HG03025 (cell line): ENCODE data around the gene UAP1.
"Not testable (repeated sequence)": the region's sequence is repeated elsewhere in the genome, so short reads cannot be mapped to it uniquely, and the experiment has no call there.

Source experiments
- ATAC-seq: cut with Tn5 transposase; IDR thresholded peaks from one replicate; pipeline ENCODE4 v1.9.1; 2021; ENCODE audit warnings: mild to moderate bottlenecking, moderate library complexity; ENCODE audit not compliant: unreplicated experiment, low FRiP score

The UAP1 gene

GRCh38 chr1:162564762-162565218 lies 3.3 kb downstream of the UAP1 start:
- ATAC-seq = no peak

DNA sequence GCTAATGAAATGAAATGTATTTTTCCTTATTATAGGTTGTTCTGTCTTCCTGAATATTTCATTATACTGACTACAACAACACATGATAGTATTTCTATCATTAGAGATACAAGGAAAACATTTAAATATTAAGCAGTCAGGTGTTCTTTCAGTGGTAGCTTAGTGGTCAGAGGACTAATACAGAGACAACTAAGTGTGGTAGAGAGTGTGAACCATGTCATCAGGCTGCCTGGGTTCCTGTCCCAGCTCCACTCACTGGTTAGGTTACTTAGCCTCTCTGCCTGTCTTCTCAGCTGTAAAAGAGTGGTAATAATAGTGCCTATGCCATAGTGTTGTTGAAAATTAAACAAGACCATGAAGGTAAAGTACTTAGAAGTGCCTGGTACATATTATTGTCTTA lies 3.9 kb downstream of the UAP1 start:
- ATAC-seq = no peak

DNA sequence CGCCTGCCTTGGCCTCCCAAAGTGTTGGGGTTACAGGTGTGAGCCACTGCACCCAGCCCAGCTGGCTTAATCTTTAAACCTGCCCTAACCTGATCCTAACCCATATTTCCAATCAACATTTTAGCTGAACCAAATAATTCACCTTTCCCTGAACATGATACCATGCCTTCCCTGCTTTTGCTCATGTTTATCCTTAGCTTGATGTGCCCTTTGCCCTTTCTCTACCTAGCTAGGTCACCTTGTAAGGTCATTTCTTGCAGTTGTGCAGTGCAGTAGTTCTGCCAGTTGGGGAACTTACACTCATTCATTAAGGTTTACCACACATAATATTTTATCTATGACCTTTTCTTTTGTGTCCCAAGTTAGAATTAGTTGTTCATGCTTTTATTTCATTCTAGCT lies 5.3 kb downstream of the UAP1 start:
- no peak for ATAC-seq

DNA sequence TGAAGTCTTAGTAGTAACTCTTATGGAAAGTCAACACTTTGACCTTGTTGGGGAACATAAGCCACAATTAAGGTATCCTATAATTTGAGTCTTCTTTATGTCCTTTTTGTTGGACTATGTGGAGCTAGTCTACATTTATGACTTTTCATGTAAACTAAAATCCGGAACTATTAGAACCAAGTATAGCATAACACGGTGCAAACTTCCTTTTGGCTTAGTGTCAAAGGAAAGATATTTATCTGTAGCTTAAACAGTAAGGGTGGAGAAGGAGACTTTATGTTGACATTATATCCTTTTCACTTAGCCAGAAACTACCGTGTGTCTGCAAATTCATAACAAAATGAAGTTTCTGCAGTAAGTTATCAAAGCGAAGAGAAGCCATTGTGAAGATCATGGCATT lies 7.3 kb downstream of the UAP1 start:
- ATAC-seq = no peak

GRCh38 chr1:162570718-162571117 lies 9.2 kb downstream of the UAP1 start:
- no peak for ATAC-seq

GRCh38 chr1:162571121-162571520 lies 9.6 kb downstream of the UAP1 start:
- ATAC-seq = not testable (repeated sequence)

GRCh38 chr1:162571696-162572095 lies 10.2 kb downstream of the UAP1 start:
- no peak for ATAC-seq

- no peak for ATAC-seq
These were observed 11.6 kb downstream of the UAP1 start for GRCh38 chr1:162573136-162573535.

DNA sequence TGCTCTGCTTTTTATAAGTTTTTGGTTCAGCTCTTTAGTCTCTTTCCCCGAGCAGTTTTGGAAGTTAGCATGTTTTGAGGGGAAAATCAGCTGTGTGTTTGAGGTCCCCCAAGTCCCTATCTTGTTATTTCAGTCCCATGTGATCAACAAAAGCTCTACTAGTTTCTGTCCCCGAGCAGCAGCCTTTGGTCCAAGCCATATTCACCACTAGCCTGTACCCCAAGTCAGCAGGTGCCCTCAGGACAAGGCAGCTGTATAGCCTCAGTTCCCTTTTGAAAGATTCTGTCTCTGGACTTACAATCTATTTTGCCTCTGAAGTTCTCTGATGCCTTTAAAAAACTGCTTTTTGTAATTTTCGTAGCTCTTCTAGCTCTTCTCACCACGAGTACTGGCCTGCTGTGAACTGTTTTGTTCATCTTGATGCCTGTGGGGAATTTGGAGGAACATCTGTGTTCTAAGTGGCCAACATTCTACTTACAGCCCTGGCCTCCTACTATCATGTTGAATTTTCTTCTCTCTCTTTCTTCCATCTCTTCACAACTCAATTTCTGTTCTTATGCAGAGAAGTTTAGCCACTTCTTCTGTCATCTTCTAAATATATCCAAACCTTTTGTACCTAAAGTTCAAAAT lies 16.7 kb downstream of the UAP1 start:
- no peak for ATAC-seq

GRCh38 chr1:162578936-162579335 lies 17.4 kb downstream of the UAP1 start:
- ATAC-seq = no peak

- no peak for ATAC-seq
These were observed 18.8 kb downstream of the UAP1 start for GRCh38 chr1:162580308-162580707.

DNA sequence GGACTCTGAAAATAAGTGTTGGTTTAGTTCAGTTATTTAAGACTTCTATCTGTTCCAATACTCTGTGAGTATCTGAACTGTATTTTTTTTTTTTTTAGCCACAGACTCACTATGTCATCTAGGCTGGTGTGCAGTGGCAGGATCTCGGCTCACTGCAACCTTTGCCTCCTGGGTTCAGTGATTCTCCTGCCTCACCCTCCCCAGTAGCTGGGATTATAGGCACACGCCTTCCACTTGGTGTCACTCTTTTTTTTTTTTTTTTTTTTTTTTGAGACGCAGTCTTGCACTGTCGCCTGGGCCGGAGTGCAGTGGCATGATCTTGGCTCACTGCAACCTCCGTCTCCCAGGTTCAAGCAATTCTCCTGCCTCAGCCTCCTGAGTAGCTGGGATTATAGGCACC lies 21.4 kb downstream of the UAP1 start:
- not testable (repeated sequence) for ATAC-seq

- not testable (repeated sequence) for ATAC-seq
These were observed 23.6 kb downstream of the UAP1 start for GRCh38 chr1:162585101-162585500.

- ATAC-seq = no peak
These were observed 25.8 kb downstream of the UAP1 start for GRCh38 chr1:162587347-162587746.

GRCh38 chr1:162587761-162588260 lies 26.3 kb downstream of the UAP1 start:
- ATAC-seq = no peak

DNA sequence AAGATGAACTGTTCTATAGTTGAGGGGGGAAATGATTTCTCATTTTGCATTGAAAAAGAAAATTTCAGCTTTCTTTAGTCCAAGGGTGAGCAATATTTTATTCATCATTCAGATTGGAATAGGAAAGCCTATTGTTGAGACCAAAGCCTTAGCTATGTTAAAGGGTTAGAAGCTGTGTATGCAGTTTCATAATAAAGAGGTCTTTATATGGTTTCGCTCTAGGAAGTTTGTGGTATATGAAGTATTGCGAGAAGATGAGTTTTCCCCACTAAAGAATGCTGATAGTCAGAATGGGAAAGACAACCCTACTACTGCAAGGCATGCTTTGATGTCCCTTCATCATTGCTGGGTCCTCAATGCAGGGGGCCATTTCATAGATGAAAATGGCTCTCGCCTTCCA lies 28.6 kb downstream of the UAP1 start:
- ATAC-seq = no peak

DNA sequence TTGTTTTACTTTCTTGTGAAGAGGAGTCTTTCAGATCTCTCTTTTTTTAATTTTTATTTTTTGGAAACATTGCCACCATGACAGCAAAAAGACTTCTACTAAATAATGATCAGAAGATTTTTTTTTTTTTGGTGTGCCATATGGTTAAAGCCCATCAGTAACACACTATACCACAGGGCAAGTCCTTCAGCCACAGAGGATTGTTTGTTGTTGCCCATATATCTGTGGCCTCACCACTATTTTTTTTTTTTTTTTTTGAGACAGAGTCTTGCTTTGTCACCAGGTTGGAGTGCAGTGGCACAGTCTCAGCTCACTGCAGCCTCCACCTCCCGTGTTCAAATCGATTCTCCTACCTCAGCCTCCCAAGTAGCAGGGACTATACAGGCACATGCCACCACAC lies 29.2 kb downstream of the UAP1 start:
- no peak for ATAC-seq

DNA sequence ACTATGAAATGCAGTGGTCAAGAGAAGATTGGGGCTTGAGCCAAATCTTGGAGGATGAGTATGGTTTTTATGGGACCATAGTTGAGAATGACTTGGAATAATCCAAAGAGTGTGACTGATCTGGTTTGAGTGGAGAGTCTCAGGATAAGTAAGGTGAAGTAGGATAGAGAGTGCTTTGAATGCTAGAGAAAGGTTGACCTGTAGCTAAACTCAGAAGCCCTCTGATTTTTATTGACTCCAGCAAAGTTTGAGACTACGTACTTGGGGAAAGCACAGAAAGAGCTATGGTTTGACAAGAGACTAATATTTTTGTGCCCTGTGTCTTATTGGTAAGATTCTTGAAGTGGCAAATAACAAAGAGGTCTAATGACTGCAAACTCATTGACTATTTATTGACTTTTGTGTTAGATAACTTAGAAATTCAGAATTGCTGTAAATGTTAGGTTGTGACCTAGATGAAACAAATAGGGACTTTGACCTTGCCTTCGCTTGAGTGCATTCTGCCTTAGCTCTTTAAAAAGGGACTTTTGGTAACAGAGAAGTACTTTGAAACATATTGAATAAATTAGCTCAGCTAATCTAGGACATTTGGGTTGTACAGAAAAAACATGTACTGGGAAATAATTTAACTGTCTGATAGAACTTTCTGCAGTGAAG lies 35.1 kb downstream of the UAP1 start:
- ATAC-seq = no peak

GRCh38 chr1:162599451-162599850 lies 37.9 kb downstream of the UAP1 start:
- ATAC-seq = no peak

GRCh38 chr1:162603117-162603516 lies 41.6 kb downstream of the UAP1 start:
- not testable (repeated sequence) for ATAC-seq

- ATAC-seq = no peak
These were observed 43.9 kb downstream of the UAP1 start for GRCh38 chr1:162605225-162605927.

DNA sequence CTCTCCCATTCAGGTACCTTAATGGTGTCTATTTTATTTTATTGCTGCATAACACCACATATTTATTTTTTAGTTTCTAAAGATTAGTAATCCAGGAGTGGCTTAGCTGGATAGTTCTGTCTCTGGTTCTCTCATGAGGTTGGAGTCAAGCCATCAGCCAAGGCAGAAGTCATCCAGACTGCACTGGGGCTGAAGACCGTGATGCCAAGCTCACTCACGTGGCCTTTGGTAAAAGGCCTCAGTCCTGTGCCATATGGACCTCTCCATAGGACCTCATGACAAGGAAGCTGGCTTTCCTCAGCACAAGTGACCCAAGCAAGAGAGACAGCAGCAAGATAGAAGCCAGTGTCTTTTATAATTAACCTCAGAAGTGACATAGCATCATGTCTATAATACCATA lies 47.8 kb downstream of the UAP1 start:
- ATAC-seq = no peak
